ENCODE data around the gene SHROOM2. TPM values are rescaled to one million over a fixed set of nuclear protein-coding genes. Genes with fewer than 3 reads are reported as not detected.

The SHROOM2 gene
- polyA plus RNA-seq, 1 donor (not counting 4 experiments of a cell fraction or from before 2014, with no cell fraction given) = 3.3 TPM

DNA sequence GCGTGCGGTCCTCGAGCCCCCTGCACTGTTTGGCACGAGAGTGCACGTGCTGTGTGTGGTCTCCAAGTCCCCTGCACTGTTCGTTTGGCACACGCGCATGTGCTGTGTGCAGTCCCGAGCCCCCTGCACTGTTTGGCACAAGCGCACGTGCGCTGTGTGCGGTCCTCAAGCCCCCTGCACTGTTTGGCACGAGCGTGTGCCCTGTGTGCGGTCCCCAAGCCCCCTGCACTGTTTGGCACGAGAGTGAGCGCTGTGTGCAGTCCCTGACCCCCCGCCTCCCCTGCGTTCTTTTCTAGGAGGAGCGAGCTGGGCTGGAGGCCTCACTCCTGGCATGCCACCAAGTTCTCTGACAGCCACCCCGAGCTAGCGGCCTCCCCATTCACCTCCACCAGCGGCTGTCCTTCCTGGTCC lies 104.5 kb downstream of the SHROOM2 start:
- Histone ChIP-seq H2AFZ (ENCODE audit: control insufficient read depth, low read length) (no peak overlapping the region), H3K9me1 (ENCODE audit: control insufficient read depth, extremely low read depth, insufficient read depth, low read length) (no peaks in the 10 kb centered on the region), H3K4me1 (ENCODE audit: control insufficient read depth, extremely low read depth, insufficient read depth, low read length) (no peaks in the 10 kb centered on the region), H3K36me3 (ENCODE audit: control insufficient read depth in 2 of 2, extremely low read depth in 1 of 2, insufficient read depth in 2 of 2, low read length in 2 of 2) (no peaks in the 10 kb centered on the region), H3K27ac (ENCODE audit: control insufficient read depth, insufficient read depth, low read length) (no peak overlapping the region), H3K79me2 (ENCODE audit: control insufficient read depth, insufficient read depth, low read length) (no peaks in the 10 kb centered on the region), H3K4me3 (ENCODE audit: control insufficient read depth in 2 of 3, extremely low read depth in 1 of 3, insufficient read depth in 2 of 3, low read depth in 1 of 3, low read length in 3 of 3) (no peak overlapping the region), H3K4me2 (ENCODE audit: control insufficient read depth, extremely low read depth, insufficient read depth, low read depth, low read length) (no peak overlapping the region), H3K27me3 (ENCODE audit: control insufficient read depth, extremely low read depth, insufficient read depth, low read length) (no peaks in the 10 kb centered on the region), H3K9me3 (ENCODE audit: control insufficient read depth, low read depth, low read length) (peaks cover 2% of the 10 kb centered on the region), H4K20me1 (ENCODE audit: control insufficient read depth, extremely low read depth, insufficient read depth, low read length) (no peaks in the 10 kb centered on the region), H3K9ac (ENCODE audit: control insufficient read depth, extremely low read depth, insufficient read depth, low read length) (no peak overlapping the region)
- TF ChIP-seq, protein P1, sequence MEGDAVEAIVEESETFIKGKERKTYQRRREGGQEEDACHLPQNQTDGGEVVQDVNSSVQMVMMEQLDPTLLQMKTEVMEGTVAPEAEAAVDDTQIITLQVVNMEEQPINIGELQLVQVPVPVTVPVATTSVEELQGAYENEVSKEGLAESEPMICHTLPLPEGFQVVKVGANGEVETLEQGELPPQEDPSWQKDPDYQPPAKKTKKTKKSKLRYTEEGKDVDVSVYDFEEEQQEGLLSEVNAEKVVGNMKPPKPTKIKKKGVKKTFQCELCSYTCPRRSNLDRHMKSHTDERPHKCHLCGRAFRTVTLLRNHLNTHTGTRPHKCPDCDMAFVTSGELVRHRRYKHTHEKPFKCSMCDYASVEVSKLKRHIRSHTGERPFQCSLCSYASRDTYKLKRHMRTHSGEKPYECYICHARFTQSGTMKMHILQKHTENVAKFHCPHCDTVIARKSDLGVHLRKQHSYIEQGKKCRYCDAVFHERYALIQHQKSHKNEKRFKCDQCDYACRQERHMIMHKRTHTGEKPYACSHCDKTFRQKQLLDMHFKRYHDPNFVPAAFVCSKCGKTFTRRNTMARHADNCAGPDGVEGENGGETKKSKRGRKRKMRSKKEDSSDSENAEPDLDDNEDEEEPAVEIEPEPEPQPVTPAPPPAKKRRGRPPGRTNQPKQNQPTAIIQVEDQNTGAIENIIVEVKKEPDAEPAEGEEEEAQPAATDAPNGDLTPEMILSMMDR (optimal IDR thresholded peaks at IDR 0.05 in 1 of 3, IDR thresholded peaks at IDR 0.05 in 1 of 3, conservative IDR thresholded peaks at IDR 0.05 in 1 of 3; ENCODE audit: extremely low read depth in 1 of 3, insufficient read depth in 2 of 3, low read length in 3 of 3) = no peak
- TF ChIP-seq EZH2 (IDR thresholded peaks at IDR 0.05; ENCODE audit: low read length) = no peak
- FAIRE-seq (no peak), DNase-seq (ENCODE audit: low read depth, low spot score) (no peak)
- dilution Hi-C loops (cut with MboI; ENCODE audit: extremely low pct_ligation_motif_present, low sequenced_read_pairs) = no loop called here

DNA sequence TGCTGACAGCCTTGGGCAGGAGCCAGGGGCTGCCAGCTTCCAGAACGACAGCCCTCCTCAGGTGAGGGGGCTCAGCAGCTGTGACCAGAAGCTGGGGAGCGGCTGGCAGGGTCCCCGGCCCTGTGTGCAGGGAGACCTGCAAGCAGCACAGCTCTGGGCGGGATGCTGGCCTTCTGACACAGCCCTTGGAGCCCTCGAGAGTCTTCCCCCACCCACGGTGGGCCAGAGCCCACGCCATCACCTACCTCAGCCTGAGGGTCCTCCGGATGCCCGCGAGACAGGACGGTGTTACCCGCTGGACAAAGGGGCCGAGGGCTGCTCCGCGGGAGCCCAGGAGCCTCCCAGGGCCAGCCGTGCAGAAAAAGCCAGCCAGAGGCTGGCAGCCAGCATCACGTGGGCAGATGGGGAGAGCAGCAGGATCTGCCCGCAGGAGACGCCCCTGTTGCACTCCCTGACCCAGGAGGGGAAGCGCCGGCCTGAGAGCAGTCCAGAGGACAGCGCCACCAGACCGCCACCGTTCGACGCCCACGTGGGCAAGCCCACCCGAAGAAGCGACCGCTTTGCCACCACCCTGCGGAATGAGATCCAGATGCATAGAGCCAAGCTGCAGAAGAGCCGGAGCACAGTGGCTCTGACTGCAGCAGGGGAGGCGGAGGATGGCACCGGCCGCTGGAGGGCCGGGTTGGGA lies 109.1 kb downstream of the SHROOM2 start:
- dilution Hi-C loops (cut with MboI; ENCODE audit: extremely low pct_ligation_motif_present, low sequenced_read_pairs) = no loop called here
- no peak overlapping the region for H3K27ac ChIP-seq (ENCODE audit: control insufficient read depth, insufficient read depth, low read length)
- H3K4me1 ChIP-seq (ENCODE audit: control insufficient read depth, extremely low read depth, insufficient read depth, low read length) = no peaks in the 10 kb centered on the region
- no peaks in the 10 kb centered on the region for H3K9me1 ChIP-seq (ENCODE audit: control insufficient read depth, extremely low read depth, insufficient read depth, low read length)
- no peaks in the 10 kb centered on the region for H3K27me3 ChIP-seq (ENCODE audit: control insufficient read depth, extremely low read depth, insufficient read depth, low read length)
- no peak overlapping the region for H2AFZ ChIP-seq (ENCODE audit: control insufficient read depth, low read length)
- H3K79me2 ChIP-seq (ENCODE audit: control insufficient read depth, insufficient read depth, low read length) = no peaks in the 10 kb centered on the region
- no peaks in the 10 kb centered on the region for H4K20me1 ChIP-seq (ENCODE audit: control insufficient read depth, extremely low read depth, insufficient read depth, low read length)
- H3K9me3 ChIP-seq (ENCODE audit: control insufficient read depth, low read depth, low read length) = peaks cover 2% of the 10 kb centered on the region
- DNase-seq (ENCODE audit: low read depth, low spot score) (no peak), FAIRE-seq (no peak)
- no peaks in the 10 kb centered on the region for H3K36me3 ChIP-seq (ENCODE audit: control insufficient read depth in 2 of 2, extremely low read depth in 1 of 2, insufficient read depth in 2 of 2, low read length in 2 of 2)
- TF ChIP-seq, protein P1 (optimal IDR thresholded peaks at IDR 0.05 in 1 of 3, IDR thresholded peaks at IDR 0.05 in 1 of 3, conservative IDR thresholded peaks at IDR 0.05 in 1 of 3; ENCODE audit: extremely low read depth in 1 of 3, insufficient read depth in 2 of 3, low read length in 3 of 3) = no peak
- no peak for TF ChIP-seq EZH2 (IDR thresholded peaks at IDR 0.05; ENCODE audit: low read length)
- H3K4me3 ChIP-seq (ENCODE audit: control insufficient read depth in 2 of 3, extremely low read depth in 1 of 3, insufficient read depth in 2 of 3, low read depth in 1 of 3, low read length in 3 of 3) = no peak overlapping the region
- H3K4me2 ChIP-seq (ENCODE audit: control insufficient read depth, extremely low read depth, insufficient read depth, low read depth, low read length) = no peak overlapping the region
- no peak overlapping the region for H3K9ac ChIP-seq (ENCODE audit: control insufficient read depth, extremely low read depth, insufficient read depth, low read length)

All from keratinocyte (primary cell).